GM15510 (cell line): ENCODE measurements around the gene NLRP12.

ENCODE experiments used
- POLR2A ChIP-seq: IDR thresholded peaks from 3 replicates; pipeline ENCODE4 v1.6.1; 2011; ENCODE audit warnings: borderline replicate concordance; ENCODE audit not compliant: insufficient read length; ENCODE audit errors: extremely low read depth

The NLRP12 gene

GRCh38 chr19:53824134-53824611 is at the start of gene NLRP12:
NLRP12 (minus strand) TSS chr19:53824314; CDS start chr19:53824174, 140 bp downstream.
- TF ChIP-seq POLR2A, result no peak

GRCh38 chr19:53872762-53873161 is 48.6 kb upstream of the NLRP12 start:
- TF ChIP-seq POLR2A, result no peak

DNA sequence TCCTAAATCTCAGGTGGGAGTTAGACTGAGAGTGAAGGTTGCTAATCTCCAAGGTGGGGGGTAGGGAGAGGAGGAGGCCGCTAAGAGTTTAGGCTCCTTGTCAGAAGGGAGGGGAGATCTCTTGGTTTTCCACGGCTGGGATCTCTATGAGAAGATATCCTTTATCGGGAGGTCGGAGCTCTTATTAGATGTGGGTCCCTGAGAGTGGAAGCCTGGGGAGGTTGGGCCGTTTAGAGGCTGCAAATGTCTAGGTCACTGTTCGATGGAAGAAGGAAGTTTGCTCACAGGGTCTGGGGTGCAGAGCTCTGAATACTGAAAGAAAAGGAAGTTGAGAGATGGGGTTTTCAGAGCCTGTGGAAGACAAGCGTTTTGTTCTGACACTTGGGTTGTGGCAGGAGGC is 47.3 kb upstream of the NLRP12 start:
- TF ChIP-seq POLR2A, result no peak

- no peak for TF ChIP-seq POLR2A
Observed at GRCh38 chr19:53870485-53870844, 46.4 kb upstream of the NLRP12 start.

- TF ChIP-seq POLR2A, result peak; percentile 39
Observed at GRCh38 chr19:53868892-53869804, 45.0 kb upstream of the NLRP12 start.

DNA sequence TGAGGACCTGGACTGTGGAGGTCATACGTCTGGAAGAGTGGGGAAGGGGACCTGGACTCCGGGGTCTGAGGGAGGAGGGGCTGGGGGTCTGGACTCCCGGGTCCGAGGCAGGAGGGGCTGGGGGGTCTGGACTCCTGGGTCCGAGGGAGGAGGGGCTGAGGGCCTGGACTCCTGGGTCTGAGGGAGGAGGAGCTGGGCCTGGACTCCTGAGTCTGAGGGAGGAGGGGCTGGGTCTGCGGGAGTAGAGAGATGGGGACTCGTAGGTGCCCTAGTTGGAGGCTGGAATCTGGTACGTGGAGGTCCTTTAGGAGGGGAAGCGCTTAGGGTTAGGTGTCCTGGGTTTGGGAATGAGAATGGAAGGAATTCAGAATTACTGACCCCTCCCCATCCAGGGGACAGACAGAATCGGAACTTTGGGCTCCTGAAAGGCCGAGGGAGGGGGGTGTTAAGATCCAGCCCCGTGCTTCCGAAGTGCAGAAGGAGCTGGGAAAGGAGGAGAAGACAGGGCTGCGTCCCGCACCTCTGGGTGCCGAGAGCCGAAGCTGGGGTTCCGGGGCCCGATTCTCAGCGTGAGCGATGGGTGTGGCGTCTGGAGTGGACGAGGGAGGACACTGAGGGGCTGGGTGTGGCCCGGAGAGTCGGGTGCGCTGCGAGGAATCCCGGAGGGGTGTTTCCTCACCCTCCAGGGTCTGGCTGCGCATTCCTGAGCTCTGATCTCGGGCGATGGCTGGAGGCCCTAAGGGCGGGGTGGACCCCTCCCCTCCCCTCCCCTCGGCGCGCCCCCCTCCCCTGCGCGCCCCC is 44.2 kb upstream of the NLRP12 start:
- TF ChIP-seq POLR2A, result no peak

DNA sequence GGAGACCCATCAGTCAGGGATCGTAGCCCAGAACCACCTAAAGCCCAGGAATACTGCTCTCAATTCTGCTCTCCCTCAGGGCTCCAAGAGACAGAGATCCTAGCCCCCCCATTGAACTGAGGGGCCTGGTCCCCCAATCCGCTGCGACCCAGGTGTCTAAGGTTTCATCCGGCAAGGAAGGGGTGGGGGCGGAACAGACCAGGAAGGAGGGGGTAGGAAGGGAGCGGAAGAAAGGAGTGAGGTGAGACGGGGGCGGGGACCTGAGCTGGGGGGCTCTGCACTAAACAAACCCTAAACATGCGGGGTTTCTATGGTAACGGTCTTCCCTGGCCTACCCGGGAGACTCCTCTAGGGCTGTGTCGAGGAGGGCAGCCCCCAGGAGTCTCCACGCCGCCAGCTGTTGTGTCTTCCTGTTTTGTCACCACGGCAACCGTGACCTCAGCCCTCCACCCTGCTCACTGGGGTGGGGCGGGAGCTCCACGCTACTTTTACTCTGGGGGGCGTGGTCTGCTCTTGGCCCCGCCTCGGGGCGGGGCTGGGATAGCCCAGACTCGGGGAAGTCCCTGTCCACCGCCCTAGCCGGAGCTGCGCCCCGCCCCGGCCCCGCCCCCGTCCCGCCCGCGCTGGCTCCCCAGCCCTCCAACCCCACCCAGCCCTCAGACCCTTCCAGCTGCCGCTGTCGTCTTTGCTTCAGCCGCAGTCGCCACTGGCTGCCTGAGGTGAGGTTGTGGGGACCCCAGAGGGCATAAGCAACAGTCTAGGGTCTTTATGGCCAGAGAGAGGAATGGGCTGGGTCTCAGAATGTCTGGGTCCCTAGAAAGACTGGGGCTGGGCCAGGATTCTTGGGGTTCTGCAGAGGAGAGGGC is 43.3 kb upstream of the NLRP12 start, which contains the start of gene MYADM:
TSS of gene MYADM (plus strand) at position 659 of the 866 bp plus-strand sequence. CDS start 5,647 bp downstream, outside the sequence.
- peak; percentile 45 for TF ChIP-seq POLR2A

GRCh38 chr19:53866865-53867224 is 42.7 kb upstream of the NLRP12 start:
- no peak for TF ChIP-seq POLR2A

DNA sequence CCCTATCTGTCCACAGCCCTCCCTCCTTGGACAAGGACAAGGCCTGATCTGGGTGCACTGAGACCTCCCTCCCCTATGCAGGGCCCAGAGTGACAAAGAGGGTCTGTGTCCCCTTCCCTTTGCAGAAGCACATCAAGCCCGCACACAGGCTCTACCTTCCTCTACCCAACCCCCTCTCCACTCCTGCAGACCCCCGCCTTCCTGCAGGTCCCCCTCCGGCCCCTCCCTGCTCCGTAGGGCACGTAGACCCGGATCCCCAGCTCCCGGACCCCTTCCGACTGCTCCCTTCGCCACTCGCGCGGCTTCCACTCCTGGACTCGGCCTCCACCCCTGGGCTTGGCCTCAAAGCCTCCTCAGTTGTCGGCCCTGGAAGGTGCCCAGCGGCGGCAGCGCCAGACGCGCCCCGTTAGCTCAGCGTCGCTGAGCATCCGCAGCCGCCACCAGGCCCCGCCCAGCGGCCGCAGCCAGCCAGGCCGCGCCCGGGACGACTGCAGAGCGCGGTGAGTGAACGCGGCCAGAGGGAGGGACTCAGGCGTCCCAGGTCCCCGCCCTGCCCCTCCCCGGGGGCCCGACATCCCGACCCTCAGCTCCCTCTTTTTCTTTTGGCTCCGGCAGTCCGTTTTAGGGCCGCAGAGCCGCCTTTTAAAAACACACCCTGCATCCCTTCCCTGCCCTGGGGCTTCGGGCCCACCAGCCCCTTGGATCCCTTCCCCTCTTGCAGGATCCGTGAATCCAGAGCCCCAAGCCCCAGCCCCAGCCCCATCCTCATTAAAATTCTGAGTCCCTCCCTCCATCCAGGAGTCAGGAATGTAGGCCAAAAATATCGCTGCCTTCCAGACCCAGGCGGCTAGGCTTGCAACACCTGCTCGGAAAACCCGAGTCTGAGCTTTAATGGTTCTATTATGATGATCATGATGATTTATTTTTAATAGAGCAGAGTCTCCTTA is 42.1 kb upstream of the NLRP12 start:
- TF ChIP-seq POLR2A, result peak; percentile 42

DNA sequence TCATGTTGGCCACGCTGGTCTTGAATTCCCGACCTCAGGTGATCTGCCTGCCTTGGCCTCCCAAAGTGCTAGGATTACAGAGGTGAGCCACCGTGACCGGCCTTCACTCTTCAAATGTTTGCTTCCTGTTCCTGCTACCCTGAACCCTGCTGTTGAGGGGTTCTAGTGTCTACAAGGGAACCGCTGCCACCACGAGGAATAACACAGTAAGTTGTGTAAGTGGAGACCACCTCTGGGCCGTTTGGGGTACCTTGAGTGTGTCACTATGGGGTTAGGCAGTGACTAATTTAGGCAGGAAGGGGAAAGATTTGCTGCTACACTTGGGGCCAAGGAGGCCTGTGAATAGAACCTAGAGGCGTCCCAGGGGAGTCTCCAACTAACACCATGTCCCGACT is 41.4 kb upstream of the NLRP12 start:
- no peak for TF ChIP-seq POLR2A

DNA sequence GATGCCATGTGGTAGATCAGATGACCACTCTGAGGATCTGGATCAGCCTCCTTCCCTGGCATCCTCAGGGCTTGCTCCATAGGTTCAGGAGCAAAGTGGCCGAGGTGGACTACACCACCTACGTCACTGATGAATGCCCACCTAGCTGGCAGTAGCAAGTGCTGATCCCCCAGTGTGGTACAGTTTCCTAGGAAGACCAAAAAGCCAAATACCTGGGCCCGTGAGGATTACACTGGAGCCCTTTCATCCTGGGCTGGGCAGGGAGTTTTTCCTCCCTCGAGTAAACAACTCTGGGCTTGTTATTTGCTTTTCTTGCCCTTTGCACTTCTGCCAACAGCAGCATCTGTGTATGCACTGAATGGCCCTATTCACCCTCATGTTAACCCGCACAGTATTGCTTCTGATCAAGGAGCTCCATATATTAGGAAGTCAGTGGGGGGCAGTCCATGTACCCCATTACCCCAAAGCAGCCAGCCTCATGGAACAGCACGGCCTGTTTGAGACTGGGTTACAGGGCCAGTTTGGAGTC is 40.3 kb upstream of the NLRP12 start:
- TF ChIP-seq POLR2A, result no peak

DNA sequence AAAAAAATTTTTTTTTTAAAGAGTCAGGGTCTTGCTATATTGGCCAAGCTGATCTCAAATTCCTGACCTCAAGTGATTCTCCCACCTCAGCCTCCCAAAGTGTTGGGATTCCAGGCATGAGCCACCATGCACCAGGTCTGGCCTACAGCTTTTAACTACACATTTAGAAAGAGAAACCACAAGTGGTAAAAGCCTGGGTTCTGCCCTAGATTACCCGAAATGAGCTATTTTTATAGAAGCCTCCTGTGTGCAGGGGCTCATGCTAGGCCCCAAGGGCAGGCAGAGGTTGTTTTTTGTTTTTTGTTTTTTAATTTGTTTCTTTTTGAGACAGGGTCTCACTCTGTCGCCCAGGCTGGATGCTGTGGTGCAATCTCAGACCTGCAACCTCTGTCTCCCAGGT is 29.6 kb upstream of the NLRP12 start:
- no peak for TF ChIP-seq POLR2A

- TF ChIP-seq POLR2A, result no peak
Observed at GRCh38 chr19:53849237-53849676, 25.1 kb upstream of the NLRP12 start.
